Keratinocyte (primary cell): ENCODE results near the gene TALDO1. TPM values are rescaled to one million over a fixed set of nuclear protein-coding genes. Genes with fewer than 3 reads are reported as not detected.

Source experiments
- DNase-seq: peaks from one replicate; pipeline ENCODE4 v3.0.0-alpha.2; 2011; ENCODE audit warnings: low read depth, missing footprints, low spot score
- FAIRE-seq: peaks from 2 replicates; lab custom pipeline; 2011; peaks lifted over from hg19 to GRCh38; lab: Jason Lieb, UNC
- H2AFZ ChIP-seq: 2 replicates; pipeline ENCODE4 v1.6.0; 2012; ENCODE audit warnings: low read length, control low read depth, inconsistent platforms; ENCODE audit not compliant: control insufficient read depth
- H3K27ac ChIP-seq: 2 replicates; pipeline ENCODE4 v1.5.1; 2011; ENCODE audit warnings: low read length; ENCODE audit not compliant: control insufficient read depth, insufficient read depth
- H3K27me3 ChIP-seq: 3 replicates; pipeline ENCODE4 v1.6.0; 2011; ENCODE audit warnings: low read length; ENCODE audit not compliant: control insufficient read depth, insufficient read depth; ENCODE audit errors: extremely low read depth
- H3K36me3 ChIP-seq, 2 experiments: 2 replicates in 1 of 2; 3 replicates in 1 of 2; pipeline ENCODE4 v1.5.1; 2011; ENCODE audit warnings: low read length in 2 of 2, mild to moderate bottlenecking in 1 of 2; ENCODE audit not compliant: control insufficient read depth in 2 of 2, insufficient read depth in 2 of 2; ENCODE audit errors: extremely low read depth in 1 of 2
- H3K4me1 ChIP-seq: 3 replicates; pipeline ENCODE4 v1.5.1; 2011; ENCODE audit warnings: low read length; ENCODE audit not compliant: control insufficient read depth, insufficient read depth; ENCODE audit errors: extremely low read depth
- H3K4me2 ChIP-seq: 3 replicates; pipeline ENCODE4 v1.6.0; 2011; ENCODE audit warnings: low read depth, low read length; ENCODE audit not compliant: control insufficient read depth, insufficient read depth; ENCODE audit errors: extremely low read depth
- H3K4me3 ChIP-seq, 3 experiments: fragments of 200-600 bp in 1 of 3; sonication (generic) in 1 of 3; 2 replicates in 2 of 3; 3 replicates in 1 of 3; pipeline ENCODE4 v1.5.1; 2011 to 2016; ENCODE audit warnings: low read length in 3 of 3, mild to moderate bottlenecking in 3 of 3, control low read depth in 2 of 3, inconsistent platforms in 1 of 3, low read depth in 1 of 3, mixed read lengths in 1 of 3, mixed run types in 1 of 3, moderate library complexity in 1 of 3; ENCODE audit not compliant: control insufficient read depth in 2 of 3, insufficient read depth in 2 of 3; ENCODE audit errors: extremely low read depth in 1 of 3
- H3K79me2 ChIP-seq: 2 replicates; pipeline ENCODE4 v1.6.0; 2012; ENCODE audit warnings: low read length; ENCODE audit not compliant: control insufficient read depth, insufficient read depth
- H3K9ac ChIP-seq: 3 replicates; pipeline ENCODE4 v1.6.0; 2011; ENCODE audit warnings: low read length; ENCODE audit not compliant: control insufficient read depth, insufficient read depth; ENCODE audit errors: extremely low read depth
- H3K9me1 ChIP-seq: 3 replicates; pipeline ENCODE4 v1.6.0; 2011; ENCODE audit warnings: low read length; ENCODE audit not compliant: control insufficient read depth, insufficient read depth; ENCODE audit errors: extremely low read depth
- H3K9me3 ChIP-seq: 2 replicates; pipeline ENCODE4 v1.5.1; 2012; ENCODE audit warnings: low read depth, low read length; ENCODE audit not compliant: control insufficient read depth
- H4K20me1 ChIP-seq: 3 replicates; pipeline ENCODE4 v1.6.0; 2011; ENCODE audit warnings: low read length; ENCODE audit not compliant: control insufficient read depth, insufficient read depth; ENCODE audit errors: extremely low read depth
- CTCF ChIP-seq, 3 experiments: IDR thresholded peaks in 1 of 3; conservative IDR thresholded peaks in 1 of 3; optimal IDR thresholded peaks in 1 of 3; 2 replicates in 2 of 3; 3 replicates in 1 of 3; pipeline versions ENCODE3 to v1.5.1; 2011; ENCODE audit warnings: low read length in 3 of 3, mild to moderate bottlenecking in 3 of 3, moderate library complexity in 2 of 3, control low read depth in 1 of 3, inconsistent platforms in 1 of 3; ENCODE audit not compliant: insufficient read depth in 2 of 3; ENCODE audit errors: extremely low read depth in 1 of 3
- EZH2 ChIP-seq: IDR thresholded peaks from one replicate; pipeline ENCODE4 v1.6.1; 2012; ENCODE audit warnings: inconsistent platforms, mild to moderate bottlenecking, low read length, moderate library complexity
- dilution Hi-C: fragments of 300-500 bp; cut with MboI; formaldehyde crosslinking; loops from one replicate; pipeline ENCODE4 v1.7.0; 2020; ENCODE audit warnings: low sequenced_read_pairs; ENCODE audit not compliant: extremely low pct_ligation_motif_present
- polyA plus RNA-seq, 5 experiments: library from polyadenylated mRNA; depleted of rRNA in 3 of 5; stranded (reverse) in 3 of 5; stranded (forward) in 1 of 5; unstranded in 1 of 5; fragments of >200 nt; gene quantifications; 1 replicate in 1 of 5; 2 replicates in 3 of 5; 3 replicates in 1 of 5; pipeline versions ENCODE4 v1.2.1 to v1.2.3, GENCODE V29; 2011 to 2012; ENCODE audit warnings: missing spikeins in 2 of 5, low read depth in 1 of 5, low replicate concordance in 1 of 5

TALDO1 gene
- polyA plus RNA-seq, 1 donor (not counting 4 experiments of a cell fraction or from before 2014, with no cell fraction given), result 162 TPM

- Histone ChIP-seq H3K27me3 (no peaks in the 10 kb centered on the region), H3K27ac (peak overlapping the region; percentile 75), H4K20me1 (peaks cover 11% of the 10 kb centered on the region), H3K79me2 (no peaks in the 10 kb centered on the region), H2AFZ (no peak overlapping the region), H3K4me3 (no peak overlapping the region), H3K9ac (peak overlapping the region; percentile 38), H3K4me2 (peak overlapping the region; percentile 11), H3K9me3 (no peaks in the 10 kb centered on the region), H3K36me3 (peaks cover 39 to 40% of the 10 kb centered on the region in 2 experiments), H3K9me1 (peaks cover 3% of the 10 kb centered on the region), H3K4me1 (peaks cover 19% of the 10 kb centered on the region)
- FAIRE-seq (peak; percentile 69), DNase-seq (peak; percentile 57)
- dilution Hi-C loops, result no loop called here
- TF ChIP-seq CTCF (optimal IDR thresholded peaks at IDR 0.05 in 1 of 3, IDR thresholded peaks at IDR 0.05 in 1 of 3, conservative IDR thresholded peaks at IDR 0.05 in 1 of 3; ENCODE audit: extremely low read depth in 1 of 3, insufficient read depth in 2 of 3, low read length in 3 of 3) (peak; percentile 28 to 66 (median 34)), EZH2 (no peak)
Observed at GRCh38 chr11:762421-763072, 15.3 kb downstream of the TALDO1 start.

- Histone ChIP-seq H3K9ac (peak overlapping the region; percentile 50), H3K9me3 (no peaks in the 10 kb centered on the region), H3K4me1 (peaks cover 19% of the 10 kb centered on the region), H3K27me3 (no peaks in the 10 kb centered on the region), H2AFZ (no peak overlapping the region), H3K4me3 (no peak overlapping the region), H3K4me2 (peak overlapping the region; percentile 22), H4K20me1 (peaks cover 11% of the 10 kb centered on the region), H3K79me2 (no peaks in the 10 kb centered on the region), H3K9me1 (peaks cover 3% of the 10 kb centered on the region), H3K36me3 (peaks cover 38 to 41% of the 10 kb centered on the region in 2 experiments), H3K27ac (peak overlapping the region; percentile 75)
- DNase-seq (no peak), FAIRE-seq (no peak)
- dilution Hi-C loops, result no loop called here
- TF ChIP-seq CTCF (optimal IDR thresholded peaks at IDR 0.05 in 1 of 3, IDR thresholded peaks at IDR 0.05 in 1 of 3, conservative IDR thresholded peaks at IDR 0.05 in 1 of 3; ENCODE audit: extremely low read depth in 1 of 3, insufficient read depth in 2 of 3, low read length in 3 of 3), result no peak
Observed at GRCh38 chr11:763073-763463, 15.8 kb downstream of the TALDO1 start.
